Panc1 (cell line): Measurements from ENCODE around the gene AK4. TPM values are rescaled to one million over a fixed set of nuclear protein-coding genes. Genes with fewer than 3 reads are reported as not detected.

ENCODE experiments used
- ATAC-seq: fragments of 200-7000 bp; cut with Tn5 transposase; 2 replicates; pipeline ENCODE4 v1.9.1; 2020; ENCODE audit warnings: mild to moderate bottlenecking, moderate library complexity
- BruUV-seq: library from RNA; stranded (reverse); fragments of 400-500 nt; replicated peaks from 2 replicates; lab custom pipeline; 2021; lab: Mats Ljungman, UMichigan
- CTCF ChIA-PET: fragments of 300-600 bp; sonication (Branson Sonifier 250); formaldehyde crosslinking; loops from one replicate; lab custom pipeline; 2022; ENCODE audit warnings: antibody characterized with exemption; lab: Charles Lee
- POLR2A ChIA-PET: fragments of 300-600 bp; sonication (Branson Sonifier 250); formaldehyde crosslinking; loops from one replicate; lab custom pipeline; 2022; ENCODE audit warnings: antibody characterized with exemption; lab: Charles Lee
- DNase-seq: peaks from one replicate; pipeline ENCODE4 v3.0.0-alpha.2; 2010; ENCODE audit warnings: low read depth, low spot score
- H3K27ac ChIP-seq: 2 replicates; pipeline ENCODE4 v1.5.1; 2011; ENCODE audit warnings: mild to moderate bottlenecking, low read length, inconsistent platforms
- H3K27me3 ChIP-seq: fragments of 200-500 bp; sonication (Bioruptor generic); 2 replicates; pipeline ENCODE4 v1.6.0; 2014; ENCODE audit warnings: low read length, inconsistent platforms; ENCODE audit not compliant: control insufficient read depth, insufficient read depth
- H3K36me3 ChIP-seq: fragments of 200-500 bp; sonication (Bioruptor generic); 2 replicates; pipeline ENCODE4 v1.5.1; 2014; ENCODE audit warnings: inconsistent platforms, mild to moderate bottlenecking, low read length, moderate library complexity; ENCODE audit not compliant: control insufficient read depth, insufficient read depth
- H3K4me1 ChIP-seq: 2 replicates; pipeline ENCODE4 v1.5.1; 2011; ENCODE audit warnings: inconsistent platforms, mild to moderate bottlenecking, low read length, moderate library complexity; ENCODE audit not compliant: control insufficient read depth, insufficient read depth
- H3K4me3 ChIP-seq, 2 experiments: 2 replicates each; pipeline ENCODE4 v1.5.1; 2011 to 2012; ENCODE audit warnings: low read depth in 2 of 2, low read length in 2 of 2, mild to moderate bottlenecking in 2 of 2, inconsistent platforms in 1 of 2, moderate library complexity in 1 of 2
- H3K9me3 ChIP-seq: fragments of 200-500 bp; sonication (Bioruptor generic); 2 replicates; pipeline ENCODE4 v1.5.1; 2014; ENCODE audit warnings: low read depth, mild to moderate bottlenecking, inconsistent platforms, low read length, moderate library complexity; ENCODE audit not compliant: control insufficient read depth, insufficient read depth
- POLR2AphosphoS5 ChIP-seq: IDR thresholded peaks from 2 replicates; pipeline ENCODE4 v1.6.1; 2012; ENCODE audit warnings: mild to moderate bottlenecking, low read depth, low read length, moderate library complexity
- SIN3A ChIP-seq: IDR thresholded peaks from 2 replicates; pipeline ENCODE4 v1.6.1; 2012; ENCODE audit warnings: low read depth, mild to moderate bottlenecking, low read length, moderate library complexity, borderline replicate concordance; ENCODE audit not compliant: insufficient read depth
- TCF7L2 ChIP-seq: IDR thresholded peaks from 2 replicates; pipeline ENCODE4 v1.6.1; 2011; ENCODE audit warnings: mild to moderate bottlenecking, low read depth, low read length, inconsistent platforms
- in situ Hi-C: cut with HindIII; loops from 2 replicates; pipeline ENCODE4 v1.10.0; 2016; ENCODE audit warnings: low sequenced_read_pairs, low pct_unique_long_range_greater_than_20kb
- intact Hi-C: fragments of 100-400 bp; cut with micrococcal nuclease; formaldehyde crosslinking; loops from one replicate; pipeline ENCODE4 v1.10.0; 2022; ENCODE audit not compliant: unreplicated experiment
- total RNA-seq: library from RNA; stranded (reverse); gene quantifications from one replicate; pipeline ENCODE4 v1.2.1, GENCODE V29; 2021; ENCODE audit not compliant: unreplicated experiment
- TF ChIP-seq, protein P1 (sequence below): fragments of 450-650 bp; IDR thresholded peaks from 2 replicates; pipeline ENCODE4 v1.5.1; 2017; ENCODE audit warnings: mild to moderate bottlenecking
- TF ChIP-seq, protein P2 (sequence below), 2 experiments: IDR thresholded peaks; 2 replicates each; pipeline ENCODE4 v1.6.1; 2011 to 2012; ENCODE audit warnings: low read depth in 2 of 2, control low read depth in 1 of 2, low read length in 1 of 2, mild to moderate bottlenecking in 1 of 2, moderate library complexity in 1 of 2; ENCODE audit not compliant: insufficient read depth in 1 of 2

The AK4 gene
- total RNA-seq, 1 experiment from 2014 or later = 26.8 TPM

DNA sequence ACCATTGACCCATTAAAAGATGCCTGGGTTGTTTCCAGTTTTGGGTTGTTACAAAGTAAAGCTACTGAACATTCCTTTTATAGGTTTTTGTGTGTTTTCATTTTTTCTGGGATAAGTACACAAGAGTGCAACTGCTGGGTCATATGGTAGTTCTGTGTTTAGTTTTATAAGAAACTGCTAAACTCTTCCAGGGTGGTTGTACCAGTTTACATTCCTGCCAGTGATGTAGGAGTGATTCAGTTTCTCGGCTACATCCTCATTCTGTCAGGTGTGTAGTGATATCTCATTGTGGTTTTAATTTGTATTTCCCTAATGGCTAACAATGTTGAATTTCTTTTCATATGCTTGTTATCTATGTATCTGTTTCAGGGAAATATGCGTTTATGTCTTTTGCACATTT is 102.8 kb downstream of the AK4 start:
- BruUV-seq = no TSS peak
- TF ChIP-seq POLR2AphosphoS5 = no peak
- TF ChIP-seq, protein P1, sequence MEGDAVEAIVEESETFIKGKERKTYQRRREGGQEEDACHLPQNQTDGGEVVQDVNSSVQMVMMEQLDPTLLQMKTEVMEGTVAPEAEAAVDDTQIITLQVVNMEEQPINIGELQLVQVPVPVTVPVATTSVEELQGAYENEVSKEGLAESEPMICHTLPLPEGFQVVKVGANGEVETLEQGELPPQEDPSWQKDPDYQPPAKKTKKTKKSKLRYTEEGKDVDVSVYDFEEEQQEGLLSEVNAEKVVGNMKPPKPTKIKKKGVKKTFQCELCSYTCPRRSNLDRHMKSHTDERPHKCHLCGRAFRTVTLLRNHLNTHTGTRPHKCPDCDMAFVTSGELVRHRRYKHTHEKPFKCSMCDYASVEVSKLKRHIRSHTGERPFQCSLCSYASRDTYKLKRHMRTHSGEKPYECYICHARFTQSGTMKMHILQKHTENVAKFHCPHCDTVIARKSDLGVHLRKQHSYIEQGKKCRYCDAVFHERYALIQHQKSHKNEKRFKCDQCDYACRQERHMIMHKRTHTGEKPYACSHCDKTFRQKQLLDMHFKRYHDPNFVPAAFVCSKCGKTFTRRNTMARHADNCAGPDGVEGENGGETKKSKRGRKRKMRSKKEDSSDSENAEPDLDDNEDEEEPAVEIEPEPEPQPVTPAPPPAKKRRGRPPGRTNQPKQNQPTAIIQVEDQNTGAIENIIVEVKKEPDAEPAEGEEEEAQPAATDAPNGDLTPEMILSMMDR = no peak
- TF ChIP-seq TCF7L2 = no peak
- no peak for TF ChIP-seq SIN3A
- POLR2A ChIA-PET = no interaction called here
- ATAC-seq (no peak), DNase-seq (no peak)
- no peak overlapping the region for H3K4me3 ChIP-seq
- intact Hi-C loops (no loop called here), in situ Hi-C loops (no loop called here)
- H3K27me3 ChIP-seq = no peaks in the 10 kb centered on the region
- no peaks in the 10 kb centered on the region for H3K9me3 ChIP-seq
- no peaks in the 10 kb centered on the region; the same call in 1 of the 2 replicates for H3K4me1 ChIP-seq
- no peak overlapping the region for H3K27ac ChIP-seq
- CTCF ChIA-PET = no interaction called here
- H3K36me3 ChIP-seq = no peaks in the 10 kb centered on the region

DNA sequence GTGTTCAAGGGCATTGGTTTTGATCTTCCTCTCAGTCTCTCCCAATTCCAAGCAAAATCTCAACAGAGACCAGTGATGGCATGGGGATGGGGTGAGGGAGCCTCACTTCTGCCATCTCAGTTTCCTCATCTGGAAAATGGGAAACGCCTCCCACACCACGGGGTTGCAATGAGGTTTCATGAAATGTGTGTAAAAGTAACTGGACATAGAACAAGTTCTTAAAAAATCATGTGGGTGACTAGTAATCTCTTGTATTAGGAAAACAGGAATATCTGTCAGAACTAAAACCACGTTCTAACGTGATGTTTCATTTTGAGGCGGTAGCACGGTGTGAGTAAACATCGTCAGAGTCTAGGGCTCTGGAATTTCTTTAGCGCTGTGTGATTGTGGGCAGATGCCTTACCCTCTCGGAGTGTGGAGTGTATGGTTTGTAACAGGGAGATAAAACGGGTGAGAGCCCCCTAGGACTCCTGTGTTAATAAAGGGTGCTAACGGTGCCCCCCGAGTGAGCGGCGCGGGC is 105.9 kb downstream of the AK4 start:
- ATAC-seq = peak; percentile 67
- POLR2A ChIA-PET = no interaction called here

More for the DNA sequence above, 105.9 kb downstream of the AK4 start:
- Histone ChIP-seq H3K36me3 (no peaks in the 10 kb centered on the region), H3K4me1 (no peaks in the 10 kb centered on the region; the same call in none of the 2 replicates), H3K4me3 (peak overlapping the region; percentile 58 to 68), H3K27ac (peak overlapping the region; percentile 64; the same call in 1 of the 2 replicates), H3K27me3 (no peaks in the 10 kb centered on the region; the same call in 1 of the 2 replicates), H3K9me3 (no peaks in the 10 kb centered on the region)
- TF ChIP-seq TCF7L2 = no peak
- TF ChIP-seq, protein P2, sequence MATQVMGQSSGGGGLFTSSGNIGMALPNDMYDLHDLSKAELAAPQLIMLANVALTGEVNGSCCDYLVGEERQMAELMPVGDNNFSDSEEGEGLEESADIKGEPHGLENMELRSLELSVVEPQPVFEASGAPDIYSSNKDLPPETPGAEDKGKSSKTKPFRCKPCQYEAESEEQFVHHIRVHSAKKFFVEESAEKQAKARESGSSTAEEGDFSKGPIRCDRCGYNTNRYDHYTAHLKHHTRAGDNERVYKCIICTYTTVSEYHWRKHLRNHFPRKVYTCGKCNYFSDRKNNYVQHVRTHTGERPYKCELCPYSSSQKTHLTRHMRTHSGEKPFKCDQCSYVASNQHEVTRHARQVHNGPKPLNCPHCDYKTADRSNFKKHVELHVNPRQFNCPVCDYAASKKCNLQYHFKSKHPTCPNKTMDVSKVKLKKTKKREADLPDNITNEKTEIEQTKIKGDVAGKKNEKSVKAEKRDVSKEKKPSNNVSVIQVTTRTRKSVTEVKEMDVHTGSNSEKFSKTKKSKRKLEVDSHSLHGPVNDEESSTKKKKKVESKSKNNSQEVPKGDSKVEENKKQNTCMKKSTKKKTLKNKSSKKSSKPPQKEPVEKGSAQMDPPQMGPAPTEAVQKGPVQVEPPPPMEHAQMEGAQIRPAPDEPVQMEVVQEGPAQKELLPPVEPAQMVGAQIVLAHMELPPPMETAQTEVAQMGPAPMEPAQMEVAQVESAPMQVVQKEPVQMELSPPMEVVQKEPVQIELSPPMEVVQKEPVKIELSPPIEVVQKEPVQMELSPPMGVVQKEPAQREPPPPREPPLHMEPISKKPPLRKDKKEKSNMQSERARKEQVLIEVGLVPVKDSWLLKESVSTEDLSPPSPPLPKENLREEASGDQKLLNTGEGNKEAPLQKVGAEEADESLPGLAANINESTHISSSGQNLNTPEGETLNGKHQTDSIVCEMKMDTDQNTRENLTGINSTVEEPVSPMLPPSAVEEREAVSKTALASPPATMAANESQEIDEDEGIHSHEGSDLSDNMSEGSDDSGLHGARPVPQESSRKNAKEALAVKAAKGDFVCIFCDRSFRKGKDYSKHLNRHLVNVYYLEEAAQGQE (IDR thresholded peaks at IDR 0.05; ENCODE audit: insufficient read depth in 1 of 2, low read depth in 2 of 2, low read length in 1 of 2) = no peak
- in situ Hi-C loops (no loop called here), intact Hi-C loops (no loop called here)
- no peak for DNase-seq
- no TSS peak for BruUV-seq
- CTCF ChIA-PET = interaction anchor here (0.6 kb wide), 1 partner anchor 179 kb away, joined by 3 read pairs; no protein-coding TSS in a partner anchor
